GM19455 (cell line): ENCODE results near the gene KREMEN1.
"Not testable (repeated sequence)": the region's sequence is repeated elsewhere in the genome, so short reads cannot be mapped to it uniquely, and the experiment has no call there.

Source experiments
- ATAC-seq: cut with Tn5 transposase; IDR thresholded peaks from one replicate; pipeline ENCODE4 v1.9.1; 2021; ENCODE audit not compliant: unreplicated experiment

The KREMEN1 gene

GRCh38 chr22:29078036-29078868, 5.4 kb downstream of the KREMEN1 start:
- no peak for ATAC-seq

DNA sequence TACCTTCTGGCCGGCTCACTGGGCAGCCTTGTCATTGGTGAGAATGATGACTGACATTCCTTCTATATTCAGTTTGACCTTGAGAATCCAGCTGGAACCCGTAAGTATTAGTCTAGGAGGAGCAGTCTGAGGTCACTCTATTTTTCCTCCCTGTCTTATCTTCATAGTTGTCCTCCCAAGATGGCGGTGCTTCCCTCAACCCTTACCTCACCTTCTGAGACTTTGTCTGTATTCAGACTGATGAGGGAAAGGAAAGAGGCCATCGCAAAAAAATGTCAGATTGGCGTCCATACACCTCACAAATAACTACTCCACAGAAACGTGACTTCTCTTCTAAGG, 6.0 kb downstream of the KREMEN1 start:
- no peak for ATAC-seq

DNA sequence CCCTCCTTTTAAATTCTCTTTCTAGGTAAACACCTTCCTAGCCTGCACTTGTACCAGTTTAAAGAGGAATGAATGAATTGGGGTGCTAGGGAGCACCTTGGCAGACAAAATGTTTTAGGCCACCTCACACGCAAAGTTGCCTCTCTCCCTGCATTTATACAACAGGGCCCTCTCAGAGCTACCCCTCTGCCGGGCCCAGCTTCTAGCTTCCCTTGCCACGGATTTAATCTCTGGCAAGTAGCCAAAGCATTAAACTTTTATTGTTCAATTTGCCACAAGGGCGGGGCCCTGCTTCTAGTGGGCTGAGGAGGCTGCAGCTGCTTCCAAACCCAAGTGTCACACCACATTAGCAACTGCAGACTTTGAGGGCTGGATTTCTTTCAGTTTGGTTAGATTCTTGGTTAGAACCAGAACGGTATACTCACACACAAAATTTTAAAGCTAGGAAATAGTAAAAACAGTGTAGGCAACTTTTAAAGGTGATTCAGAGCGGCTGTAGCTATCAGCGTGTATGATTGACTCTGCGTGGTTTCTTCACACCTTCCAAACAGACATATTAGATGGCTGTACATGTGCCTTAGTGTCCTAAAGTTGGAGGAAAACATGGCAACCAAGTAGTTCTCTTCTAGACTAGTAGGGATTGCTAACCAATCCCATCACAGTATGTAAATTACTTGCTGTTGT, 6.5 kb downstream of the KREMEN1 start:
- no peak for ATAC-seq

DNA sequence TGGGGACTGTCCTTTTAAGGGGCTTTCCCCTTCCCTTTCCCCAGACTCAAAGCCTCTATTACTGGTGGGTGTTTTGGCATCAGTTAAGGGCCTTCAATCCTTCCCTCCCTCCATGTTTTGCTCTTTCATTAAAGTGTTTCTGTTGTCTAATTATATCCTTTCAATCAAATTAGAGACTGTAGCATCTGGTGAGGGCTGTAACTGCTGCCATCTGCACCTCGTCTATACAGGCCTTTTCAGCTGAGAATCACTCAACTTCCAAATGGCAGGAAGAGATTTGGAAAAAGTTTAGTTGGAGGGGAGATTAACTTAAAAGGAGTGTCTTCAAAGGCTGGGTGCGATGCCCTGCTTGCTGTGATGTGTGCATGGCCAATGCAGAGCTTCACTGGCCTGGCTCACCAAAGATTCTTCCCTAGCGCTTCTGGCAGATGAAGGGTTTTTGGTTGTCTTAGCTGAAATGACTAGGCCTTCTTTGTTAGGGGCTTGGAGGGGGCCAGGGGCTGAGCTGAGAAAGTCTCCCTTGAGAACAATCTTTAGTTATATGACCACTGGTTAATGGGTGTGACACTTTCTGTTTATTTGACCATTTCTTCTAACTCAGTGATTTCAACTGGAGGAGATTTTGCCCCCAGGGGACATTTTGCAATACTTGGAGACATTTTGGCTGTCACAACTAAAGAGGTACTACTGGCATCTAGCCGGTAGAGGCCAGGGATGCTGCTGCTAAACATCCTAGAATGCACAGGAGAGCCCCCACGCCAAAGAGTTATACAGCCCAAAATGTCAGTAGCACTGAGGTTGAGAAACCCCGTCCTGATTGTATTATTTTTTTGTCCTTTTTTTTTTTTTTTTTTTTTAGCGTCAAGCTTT, 7.5 kb downstream of the KREMEN1 start:
- ATAC-seq: no peak

DNA sequence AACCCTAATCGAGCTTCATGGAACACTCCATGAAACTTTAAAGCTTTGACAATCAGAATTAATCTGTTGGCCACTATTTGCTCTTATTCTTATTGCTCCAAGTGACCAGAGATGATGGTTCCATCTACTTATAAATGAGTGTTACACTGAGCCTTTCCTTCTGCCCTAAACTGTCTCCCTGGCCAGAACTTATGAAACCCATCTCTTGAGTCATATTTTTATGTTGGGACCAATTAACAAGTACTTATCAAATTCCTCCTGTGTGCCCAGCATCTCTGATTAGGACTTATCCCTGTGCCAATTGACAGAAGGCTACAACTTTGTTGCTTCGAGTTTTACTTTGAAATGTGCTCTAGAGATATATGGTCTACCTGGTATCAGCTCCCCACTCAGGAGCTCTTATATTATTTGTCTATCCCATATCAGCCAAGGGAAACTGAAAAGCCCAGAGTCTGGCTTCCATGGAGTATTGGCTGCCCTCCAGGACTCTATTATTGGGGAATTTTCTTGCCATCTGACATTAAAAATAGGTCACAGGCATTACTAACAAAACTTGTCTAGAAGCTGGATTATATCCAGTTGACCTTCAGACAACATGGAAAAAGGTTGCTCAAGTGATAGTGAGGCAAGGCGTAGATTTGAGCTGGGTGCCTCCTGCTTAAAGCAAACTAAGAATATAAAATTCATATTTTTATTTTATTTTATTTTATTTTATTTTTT, 8.8 kb downstream of the KREMEN1 start:
- ATAC-seq: no peak

- no peak for ATAC-seq
Measured at GRCh38 chr22:29082826-29083545, 10.2 kb downstream of the KREMEN1 start.

DNA sequence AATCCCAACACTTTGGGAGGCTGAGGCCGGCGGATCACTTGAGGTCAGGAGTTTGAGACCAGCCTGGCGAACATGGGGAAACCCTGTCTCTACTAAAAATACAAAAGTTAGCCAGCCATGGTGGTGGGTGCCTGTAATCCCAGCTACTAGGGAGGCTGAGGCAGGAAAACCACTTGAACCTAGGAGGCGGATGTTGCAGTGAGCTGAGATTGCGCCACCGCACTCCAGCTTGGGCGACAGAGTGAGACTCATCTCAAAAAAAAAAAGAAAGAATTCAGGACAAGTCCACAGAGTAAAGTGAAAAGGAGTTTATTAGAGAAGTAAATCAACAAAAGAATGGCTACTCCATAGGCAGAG, 10.7 kb downstream of the KREMEN1 start:
- ATAC-seq: not testable (repeated sequence)

DNA sequence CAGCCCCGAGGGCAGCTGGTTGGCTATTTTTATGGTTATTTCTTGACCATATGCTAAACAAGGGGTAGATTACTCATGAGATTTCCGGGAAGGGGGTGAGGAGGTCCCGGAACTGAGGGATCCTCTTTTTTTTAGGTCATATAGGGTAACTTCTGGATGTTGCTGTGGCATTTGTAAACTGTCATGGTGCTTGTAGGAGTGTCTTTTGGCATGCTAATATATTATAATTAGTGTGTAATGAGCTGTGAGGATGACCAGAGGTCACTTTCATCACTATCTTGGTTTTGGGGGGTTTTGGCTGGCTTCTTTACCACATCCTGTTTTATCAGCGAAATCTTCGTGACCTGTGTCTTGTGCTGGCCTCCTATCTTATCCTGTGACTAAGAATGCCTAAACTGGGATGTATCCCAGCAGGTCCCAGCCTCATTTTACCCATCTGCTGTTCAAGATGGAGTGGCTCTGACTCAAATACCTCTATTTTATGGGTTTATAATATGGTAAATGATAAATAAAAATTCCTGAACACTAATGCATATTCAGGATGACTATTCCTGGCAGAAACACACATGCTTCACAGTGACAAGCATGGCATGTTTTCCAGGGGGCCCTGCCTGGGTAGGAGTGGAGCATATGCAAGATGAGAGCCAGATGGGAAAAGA, 11.2 kb downstream of the KREMEN1 start:
- ATAC-seq: no peak

- no peak for ATAC-seq
Measured at GRCh38 chr22:29087012-29087411, 14.2 kb downstream of the KREMEN1 start.

DNA sequence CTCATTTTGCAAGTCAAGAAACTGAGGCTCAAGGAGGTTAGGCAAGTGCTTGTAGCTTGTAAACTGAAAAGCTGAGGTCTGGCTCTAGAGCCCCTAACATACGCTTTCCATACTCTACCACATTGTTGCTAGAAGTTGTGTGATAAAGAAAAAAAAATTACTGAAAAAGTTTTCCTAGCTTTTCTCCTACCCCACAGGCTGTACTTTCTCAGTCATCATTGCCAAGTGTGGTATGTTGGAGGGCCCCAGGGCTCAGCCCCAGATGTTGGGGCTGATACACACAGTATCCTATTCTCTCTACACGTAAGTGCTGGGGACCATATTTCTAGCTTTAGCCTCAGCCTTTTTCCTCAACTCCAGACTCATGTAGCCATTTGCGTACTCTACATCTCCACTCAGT, 16.0 kb downstream of the KREMEN1 start:
- ATAC-seq: no peak

- ATAC-seq: no peak
Measured at GRCh38 chr22:29089507-29089906, 16.7 kb downstream of the KREMEN1 start.

GRCh38 chr22:29090039-29090438, 17.2 kb downstream of the KREMEN1 start:
- ATAC-seq: no peak

DNA sequence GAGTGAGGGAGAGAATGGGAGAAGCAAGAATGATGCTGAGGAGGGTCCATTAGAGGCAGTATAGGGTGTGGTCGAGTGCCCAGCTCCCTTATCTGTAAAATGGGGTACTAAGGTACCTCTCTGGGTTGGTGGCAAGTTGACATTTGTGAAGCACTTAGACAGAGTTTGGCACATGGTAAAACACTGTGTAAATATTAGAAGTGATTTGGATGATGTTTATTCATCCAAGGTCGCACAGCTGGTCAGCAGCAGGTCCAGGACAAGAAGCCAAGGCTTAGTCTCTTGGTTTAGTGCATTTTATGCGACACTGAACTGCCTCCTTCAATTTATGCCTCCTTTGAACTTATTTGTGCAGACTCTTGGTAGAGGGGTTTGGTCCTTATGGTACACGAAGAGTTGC, 19.4 kb downstream of the KREMEN1 start:
- ATAC-seq: no peak

GRCh38 chr22:29093030-29093429, 20.2 kb downstream of the KREMEN1 start:
- no peak for ATAC-seq

- ATAC-seq: no peak
Measured at GRCh38 chr22:29093501-29094300, 20.9 kb downstream of the KREMEN1 start.

GRCh38 chr22:29095459-29095858, 22.6 kb downstream of the KREMEN1 start:
- no peak for ATAC-seq

- no peak for ATAC-seq
Measured at GRCh38 chr22:29096736-29097669, 24.2 kb downstream of the KREMEN1 start.

DNA sequence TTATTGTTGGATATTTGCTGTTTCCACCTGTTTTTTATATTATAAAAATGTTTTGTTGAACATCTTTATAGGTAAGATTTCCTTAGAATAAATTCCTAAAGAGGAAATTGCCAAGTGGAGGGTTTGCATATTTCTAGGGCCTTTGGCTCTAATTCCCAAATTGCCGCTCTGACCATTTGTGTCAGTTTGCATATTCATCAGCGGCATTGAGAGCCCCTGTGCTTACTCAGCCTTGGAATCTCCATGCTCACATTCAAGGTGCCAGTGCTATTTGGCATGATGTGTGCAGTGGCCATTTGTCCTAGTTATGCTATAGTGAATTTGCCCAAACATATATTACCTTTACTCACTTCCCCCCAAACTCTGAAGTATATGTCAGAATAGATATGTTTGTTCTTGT, 25.5 kb downstream of the KREMEN1 start:
- no peak for ATAC-seq
